Lower leg skin (tissue), 4 donors: ENCODE results near the gene MAP2. TPM values are rescaled to one million over a fixed set of nuclear protein-coding genes. Genes with fewer than 3 reads are reported as not detected.

ENCODE experiments used
- DNase-seq, 2 donors: peaks; one replicate each; pipeline ENCODE4 v3.0.0-alpha.2; 2019; ENCODE audit warnings: low spot score in 2 of 2
- H3K4me3 ChIP-seq: fragments of 200-600 bp; sonication (generic); 2 replicates; pipeline ENCODE4 v1.5.1; 2017; ENCODE audit warnings: mild to moderate bottlenecking, low read depth; ENCODE audit not compliant: poor library complexity, severe bottlenecking
- CTCF ChIP-seq, 3 donors: fragments of 450-650 bp; IDR thresholded peaks; one replicate each; pipeline ENCODE4 v1.5.1; 2016; ENCODE audit warnings: antibody characterized with exemption in 3 of 3, mild to moderate bottlenecking in 3 of 3, moderate library complexity in 2 of 3
- POLR2A ChIP-seq, 2 donors: fragments of 450-650 bp; IDR thresholded peaks; one replicate each; pipeline ENCODE4 v1.6.1; 2016 to 2017; ENCODE audit warnings: antibody characterized with exemption in 2 of 2, mild to moderate bottlenecking in 1 of 2, moderate library complexity in 1 of 2
- WGBS, 2 donors: methylation state at CpG; one replicate each; pipeline ENCODE4 v1.1.5; 2018; 5-methylcytosine and 5-hydroxymethylcytosine counted together
- intact Hi-C: fragments of 100-400 bp; cut with DNase I; formaldehyde crosslinking; loops from one replicate; pipeline ENCODE4 v1.15.0; 2023; ENCODE audit warnings: low total_unique reads
- total RNA-seq, 4 donors: library from RNA; depleted of rRNA; stranded (reverse); fragments of >200 nt; gene quantifications; one replicate each; pipeline ENCODE4 v1.1.0, GENCODE V29; 2016

The MAP2 gene
- total RNA-seq, 4 donors from 2014 or later: 35.1 to 47.8 (median 40.9) TPM

- no peak for DNase-seq
- no peak overlapping the region for H3K4me3 ChIP-seq
- WGBS, 2 donors: 78 to 80% methylated on average over 9 of the region's 9 CpGs
- TF ChIP-seq POLR2A (IDR thresholded peaks at IDR 0.05): no peak
- no peak for TF ChIP-seq CTCF (IDR thresholded peaks at IDR 0.05)
- intact Hi-C loops: no loop called here
Measured at GRCh38 chr2:209661286-209661894, 237.5 kb downstream of the MAP2 start.

GRCh38 chr2:209662021-209662420 lies 238.2 kb downstream of the MAP2 start:
- WGBS, 2 donors: 92% methylated on average over 7 of the region's 7 CpGs

GRCh38 chr2:209663139-209663538 lies 239.3 kb downstream of the MAP2 start:
- TF ChIP-seq CTCF (IDR thresholded peaks at IDR 0.05): no peak
- TF ChIP-seq POLR2A (IDR thresholded peaks at IDR 0.05): no peak
- DNase-seq: no peak
- intact Hi-C loops: no loop called here
- WGBS, 2 donors: 50 to 57% methylated on average over 5 of the region's 5 CpGs
- no peak overlapping the region for H3K4me3 ChIP-seq

More at GRCh38 chr2:209662021-209662420, 238.2 kb downstream of the MAP2 start:
- DNase-seq: no peak
- intact Hi-C loops: no loop called here
- no peak for TF ChIP-seq CTCF (IDR thresholded peaks at IDR 0.05)
- TF ChIP-seq POLR2A (IDR thresholded peaks at IDR 0.05): no peak
- H3K4me3 ChIP-seq: no peak overlapping the region

- TF ChIP-seq POLR2A (IDR thresholded peaks at IDR 0.05) (no peak), CTCF (IDR thresholded peaks at IDR 0.05) (no peak)
- intact Hi-C loops: no loop called here
- 90 to 91% methylated on average over 4 of the region's 4 CpGs for WGBS, 2 donors
- no peak for DNase-seq
- H3K4me3 ChIP-seq: no peak overlapping the region
Measured at GRCh38 chr2:209663656-209664055, 239.8 kb downstream of the MAP2 start.

GRCh38 chr2:209666296-209666695 lies 242.4 kb downstream of the MAP2 start:
- DNase-seq: no peak
- no peak overlapping the region for H3K4me3 ChIP-seq
- 61 to 64% methylated on average over 1 of the region's 1 CpG for WGBS, 2 donors
- TF ChIP-seq POLR2A (IDR thresholded peaks at IDR 0.05): no peak
- no peak for TF ChIP-seq CTCF (IDR thresholded peaks at IDR 0.05)
- intact Hi-C loops: no loop called here
